Subcutaneous adipose tissue (tissue), 4 donors: Measurements from ENCODE around the gene STARD7. TPM values are rescaled to one million over a fixed set of nuclear protein-coding genes. Genes with fewer than 3 reads are reported as not detected.

Experiments
- total RNA-seq, 4 donors: library from RNA; depleted of rRNA; stranded (reverse); fragments of >200 nt; gene quantifications; one replicate each; pipeline ENCODE4 v1.1.0, GENCODE V29; 2016
- TF ChIP-seq, protein P1 (sequence below): fragments of 450-650 bp; IDR thresholded peaks from one replicate; pipeline ENCODE4 v1.5.1; 2016; ENCODE audit warnings: low read depth, mild to moderate bottlenecking, control low read depth, antibody characterized with exemption, moderate library complexity

The STARD7 gene, protein sequence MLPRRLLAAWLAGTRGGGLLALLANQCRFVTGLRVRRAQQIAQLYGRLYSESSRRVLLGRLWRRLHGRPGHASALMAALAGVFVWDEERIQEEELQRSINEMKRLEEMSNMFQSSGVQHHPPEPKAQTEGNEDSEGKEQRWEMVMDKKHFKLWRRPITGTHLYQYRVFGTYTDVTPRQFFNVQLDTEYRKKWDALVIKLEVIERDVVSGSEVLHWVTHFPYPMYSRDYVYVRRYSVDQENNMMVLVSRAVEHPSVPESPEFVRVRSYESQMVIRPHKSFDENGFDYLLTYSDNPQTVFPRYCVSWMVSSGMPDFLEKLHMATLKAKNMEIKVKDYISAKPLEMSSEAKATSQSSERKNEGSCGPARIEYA
- 100 to 1,000 TPM in 3 of 4 donors, 10 to 100 TPM in 1; 96.7 to 184 (median 127) TPM for total RNA-seq

DNA sequence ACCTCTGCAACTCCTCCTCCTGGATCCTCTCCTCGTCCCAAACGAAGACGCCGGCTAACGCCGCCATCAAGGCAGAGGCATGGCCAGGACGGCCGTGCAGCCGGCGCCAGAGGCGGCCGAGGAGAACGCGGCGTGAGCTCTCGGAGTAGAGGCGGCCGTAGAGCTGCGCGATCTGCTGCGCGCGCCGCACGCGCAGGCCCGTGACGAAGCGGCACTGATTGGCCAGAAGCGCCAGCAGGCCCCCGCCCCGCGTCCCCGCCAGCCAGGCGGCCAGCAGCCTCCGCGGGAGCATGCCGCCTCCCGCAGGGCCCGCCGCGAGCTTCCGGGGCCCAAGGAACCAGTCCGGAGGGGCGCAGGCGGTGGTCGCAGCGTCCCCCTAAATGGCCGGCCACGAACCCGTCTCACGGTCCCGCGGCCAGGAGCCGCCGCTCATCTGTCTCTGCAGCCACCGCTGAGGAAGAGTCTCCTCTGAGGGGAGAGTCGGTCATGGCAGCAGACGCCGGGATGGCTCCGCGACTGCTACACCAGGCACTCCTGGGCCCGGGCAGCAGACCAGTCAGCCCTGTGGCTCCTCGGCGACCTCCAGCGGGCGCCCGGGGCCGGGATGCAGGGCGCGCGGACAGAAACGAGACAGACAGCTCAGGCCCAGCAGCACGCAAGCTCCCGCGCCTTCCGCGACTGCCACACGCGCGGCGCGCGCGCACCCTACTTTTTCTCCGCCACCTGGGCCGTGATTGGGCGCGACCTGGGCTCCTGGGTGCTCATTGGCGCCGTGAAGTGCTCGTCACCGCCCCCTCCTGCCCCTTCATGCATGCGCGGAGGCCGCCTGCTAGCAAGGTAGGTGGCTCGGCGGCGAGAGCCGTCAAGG, at the start of gene STARD7:
TSS of gene STARD7 (minus strand) at position 685 of the 868 bp plus-strand sequence. CDS start at position 292, 393 bp downstream.
- TF ChIP-seq, protein P1, sequence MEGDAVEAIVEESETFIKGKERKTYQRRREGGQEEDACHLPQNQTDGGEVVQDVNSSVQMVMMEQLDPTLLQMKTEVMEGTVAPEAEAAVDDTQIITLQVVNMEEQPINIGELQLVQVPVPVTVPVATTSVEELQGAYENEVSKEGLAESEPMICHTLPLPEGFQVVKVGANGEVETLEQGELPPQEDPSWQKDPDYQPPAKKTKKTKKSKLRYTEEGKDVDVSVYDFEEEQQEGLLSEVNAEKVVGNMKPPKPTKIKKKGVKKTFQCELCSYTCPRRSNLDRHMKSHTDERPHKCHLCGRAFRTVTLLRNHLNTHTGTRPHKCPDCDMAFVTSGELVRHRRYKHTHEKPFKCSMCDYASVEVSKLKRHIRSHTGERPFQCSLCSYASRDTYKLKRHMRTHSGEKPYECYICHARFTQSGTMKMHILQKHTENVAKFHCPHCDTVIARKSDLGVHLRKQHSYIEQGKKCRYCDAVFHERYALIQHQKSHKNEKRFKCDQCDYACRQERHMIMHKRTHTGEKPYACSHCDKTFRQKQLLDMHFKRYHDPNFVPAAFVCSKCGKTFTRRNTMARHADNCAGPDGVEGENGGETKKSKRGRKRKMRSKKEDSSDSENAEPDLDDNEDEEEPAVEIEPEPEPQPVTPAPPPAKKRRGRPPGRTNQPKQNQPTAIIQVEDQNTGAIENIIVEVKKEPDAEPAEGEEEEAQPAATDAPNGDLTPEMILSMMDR, result no peak

DNA sequence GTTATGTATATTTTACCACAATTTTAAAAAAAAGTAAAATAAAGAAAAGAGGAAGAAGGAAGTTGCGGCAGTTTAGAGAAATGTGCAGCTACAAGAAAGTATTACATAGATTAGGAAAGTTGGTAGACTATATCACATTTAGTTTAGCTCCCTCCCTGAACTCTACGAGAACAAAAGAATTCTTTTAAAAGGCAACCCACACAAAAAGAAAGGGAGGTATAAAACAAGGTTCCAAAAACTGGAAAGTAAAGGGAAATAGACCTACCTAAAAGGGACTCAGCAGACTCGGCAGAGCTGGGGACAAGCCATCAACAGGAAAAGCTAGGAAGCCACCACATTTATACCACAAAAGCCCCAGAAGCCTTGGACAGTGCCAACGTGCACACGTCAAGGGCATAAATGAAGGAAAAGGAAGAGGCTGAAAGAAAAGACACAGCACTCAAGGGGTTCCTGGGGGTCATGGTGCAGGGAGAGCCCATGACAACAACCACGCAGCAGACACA, 48.0 kb upstream of the STARD7 start:
- TF ChIP-seq, protein P1, result no peak

DNA sequence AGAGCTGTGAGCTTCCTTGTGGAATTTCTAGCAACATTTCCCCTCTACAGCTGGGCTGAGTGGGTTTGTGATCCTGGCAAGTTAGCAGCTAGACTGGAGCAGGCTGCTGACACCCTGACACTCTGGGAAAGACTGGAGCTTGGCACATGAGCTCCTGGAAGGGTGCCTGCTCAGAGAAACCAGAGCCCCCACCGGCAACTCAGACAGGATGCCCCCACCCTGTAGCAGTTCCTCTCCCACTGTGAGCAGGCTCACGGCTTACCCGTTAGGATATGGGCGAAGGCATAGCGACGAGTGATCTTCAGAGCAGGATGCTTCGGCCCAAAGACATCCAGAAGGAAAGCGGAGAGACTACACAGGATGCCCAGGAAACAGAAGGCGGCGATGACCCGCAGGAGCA, 45.9 kb upstream of the STARD7 start:
- TF ChIP-seq, protein P1, result no peak

DNA sequence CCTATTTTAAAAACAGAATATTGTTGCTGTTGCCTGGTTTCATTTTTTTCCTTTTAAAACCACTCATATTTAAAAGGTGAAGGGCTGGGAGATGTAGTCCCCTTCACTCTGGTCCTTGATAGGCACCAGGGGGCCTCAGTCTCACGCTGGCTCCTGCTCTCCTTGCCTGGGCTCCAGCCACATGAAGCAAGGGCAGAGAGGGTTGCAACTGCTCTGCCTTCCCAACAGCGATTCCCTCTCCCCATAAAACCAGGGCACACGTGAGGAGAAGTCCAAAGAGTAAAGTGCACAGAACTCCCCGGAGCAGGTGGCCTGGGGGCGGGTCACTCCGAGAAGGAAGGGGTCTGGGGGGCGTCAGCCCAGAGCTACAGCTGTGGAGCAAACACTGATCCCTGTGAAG, 44.4 kb upstream of the STARD7 start:
- TF ChIP-seq, protein P1, result no peak

DNA sequence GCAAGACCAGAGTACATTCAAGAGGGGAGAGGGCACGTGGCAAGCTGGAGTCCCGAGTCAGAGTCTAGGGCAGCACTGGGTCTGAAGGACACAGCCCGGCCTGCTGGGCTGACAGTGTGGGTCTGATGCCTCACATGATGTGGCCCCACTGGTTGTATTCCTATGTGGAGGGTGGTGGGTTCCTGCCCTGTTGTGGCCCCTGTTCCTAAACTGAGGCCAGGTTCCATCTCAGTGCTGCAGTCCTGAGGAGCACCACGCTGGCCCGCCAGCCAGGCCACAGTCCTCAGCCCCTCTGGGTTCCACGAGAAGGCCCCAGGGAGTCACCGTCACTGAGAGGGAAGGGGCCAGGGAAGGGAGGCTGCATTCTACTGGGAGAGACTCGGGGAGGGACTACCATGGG, 43.9 kb upstream of the STARD7 start:
- TF ChIP-seq, protein P1, result no peak

DNA sequence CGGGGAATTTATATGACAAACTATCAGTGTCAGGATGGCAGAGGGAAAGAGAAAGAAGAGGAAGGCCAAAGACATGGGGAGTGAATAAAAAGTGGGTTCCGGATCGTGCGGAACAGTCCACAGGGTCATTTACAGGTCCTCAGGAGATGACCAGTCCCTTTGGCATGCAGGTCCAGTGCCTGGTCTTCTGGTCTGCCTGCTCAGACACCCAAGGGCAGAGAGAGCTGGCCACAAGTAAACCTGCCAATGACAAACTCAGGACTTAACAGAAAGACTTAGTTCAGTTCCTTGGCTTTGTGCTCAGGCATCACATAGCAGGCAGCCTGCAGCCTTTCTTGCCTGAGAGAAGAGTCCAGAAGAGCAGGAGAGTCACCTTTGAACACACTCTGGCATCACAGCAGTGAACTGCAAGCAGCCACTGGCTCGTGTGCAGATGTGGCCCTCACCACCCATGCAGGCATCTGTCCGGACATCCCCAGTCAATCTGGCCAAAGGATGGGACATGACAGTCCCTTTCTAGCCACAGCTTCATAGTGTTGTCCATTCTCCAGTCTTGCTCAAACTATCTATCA, 43.2 kb upstream of the STARD7 start:
- TF ChIP-seq, protein P1, result no peak
